HG02678 (cell line): Measurements from ENCODE around the gene SMAD6.
"Not testable (repeated sequence)": the region's sequence is repeated elsewhere in the genome, so short reads cannot be mapped to it uniquely, and the experiment has no call there.

Experiments used
- ATAC-seq: cut with Tn5 transposase; IDR thresholded peaks from one replicate; pipeline ENCODE4 v1.9.1; 2021; ENCODE audit warnings: mild to moderate bottlenecking, moderate library complexity; ENCODE audit not compliant: unreplicated experiment

SMAD6 gene

DNA sequence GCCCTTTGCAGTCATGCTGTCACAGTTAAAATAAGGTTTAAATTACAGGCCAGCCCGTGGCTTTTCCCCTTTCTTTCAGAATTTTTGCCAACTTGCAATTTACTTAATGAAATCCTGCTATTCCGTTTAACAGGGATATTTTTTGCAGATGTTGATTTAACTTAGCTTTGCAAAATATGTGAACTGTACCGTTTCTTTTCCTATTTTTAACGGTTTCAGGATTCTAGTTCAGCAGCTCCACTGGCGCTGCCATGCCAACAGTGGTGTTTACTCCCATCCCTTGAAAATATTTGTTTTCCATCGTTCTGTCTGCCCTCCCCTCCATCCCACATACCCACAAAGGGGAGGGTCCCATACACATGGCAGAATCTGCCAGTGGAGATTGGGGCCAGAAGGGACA lies 54.3 kb downstream of the SMAD6 start:
- ATAC-seq, result no peak

DNA sequence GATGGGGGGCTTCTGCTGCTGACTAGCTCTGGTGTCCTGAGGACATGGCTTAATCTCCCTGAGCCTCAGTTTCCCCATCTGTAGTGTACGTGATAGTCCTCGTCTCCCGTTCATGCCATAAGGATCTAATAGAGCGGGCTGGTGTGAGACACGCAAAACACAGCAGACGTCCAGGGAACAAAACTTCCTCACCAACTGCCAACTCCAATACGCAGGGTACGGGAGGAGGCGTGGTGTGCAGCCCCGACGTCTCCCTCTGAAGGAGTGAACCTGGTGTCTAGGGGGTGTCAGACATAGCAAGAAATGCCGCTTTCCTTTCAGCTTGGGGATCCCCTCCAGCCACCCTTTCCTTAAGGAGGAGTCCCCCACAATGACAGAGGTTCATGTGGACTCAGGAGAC lies 55.0 kb downstream of the SMAD6 start:
- no peak for ATAC-seq

DNA sequence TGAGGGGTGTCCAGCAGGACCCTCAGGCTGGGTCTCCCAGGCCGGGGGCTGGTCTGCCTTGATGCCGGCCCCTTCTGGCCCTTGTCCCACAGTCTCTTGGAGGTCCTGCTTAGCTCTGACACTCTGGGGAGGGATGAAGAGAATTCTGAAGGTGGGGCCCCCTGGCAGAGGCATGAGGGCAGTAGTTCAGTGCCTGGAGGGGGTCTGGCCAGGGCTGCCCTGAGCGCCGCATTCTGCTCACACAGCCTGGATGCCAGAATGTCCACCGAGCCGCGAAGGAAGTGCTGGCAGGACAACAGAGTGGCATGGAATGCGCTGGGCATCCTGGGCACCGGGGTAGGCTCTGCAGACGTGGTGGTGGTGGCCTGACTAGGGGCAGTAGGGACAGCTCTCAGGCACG lies 55.5 kb downstream of the SMAD6 start:
- no peak for ATAC-seq

DNA sequence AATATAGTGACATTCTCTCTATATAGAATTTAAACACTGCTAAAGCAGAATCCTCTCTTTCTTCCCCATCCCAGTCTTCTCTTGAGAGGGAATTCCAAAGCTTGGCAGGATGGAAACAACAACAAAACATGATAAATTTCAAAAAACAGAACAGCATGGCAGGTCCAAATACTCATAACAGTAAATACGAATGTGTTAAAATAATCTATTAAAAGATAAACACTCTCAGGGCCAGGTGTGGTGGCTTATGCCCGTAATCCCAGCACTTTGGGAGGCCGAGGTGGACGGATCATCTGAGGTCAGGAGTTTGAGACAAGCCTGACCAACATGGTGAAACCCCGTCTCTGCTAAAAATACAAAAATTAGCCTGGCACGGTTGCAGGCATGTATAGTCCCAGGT lies 56.2 kb downstream of the SMAD6 start:
- ATAC-seq, result not testable (repeated sequence)

DNA sequence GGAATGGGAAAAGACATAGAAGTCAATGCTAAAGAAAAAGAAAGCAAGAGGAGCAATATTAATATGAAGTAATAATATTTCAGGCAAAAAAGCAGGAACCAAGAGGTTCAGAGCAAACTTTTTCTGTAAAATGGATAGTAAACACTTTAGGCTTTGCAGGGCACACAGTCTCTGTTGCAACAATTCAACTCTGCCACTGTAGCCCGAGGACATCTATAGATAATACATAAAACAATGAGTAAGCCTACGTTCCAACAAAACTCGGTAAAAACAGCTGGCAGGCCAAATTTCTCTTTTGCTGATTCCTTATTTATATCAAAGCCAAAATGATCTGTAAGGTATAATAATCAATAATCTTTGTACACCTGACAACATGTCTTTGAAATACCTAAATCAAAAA lies 56.8 kb downstream of the SMAD6 start:
- no peak for ATAC-seq

DNA sequence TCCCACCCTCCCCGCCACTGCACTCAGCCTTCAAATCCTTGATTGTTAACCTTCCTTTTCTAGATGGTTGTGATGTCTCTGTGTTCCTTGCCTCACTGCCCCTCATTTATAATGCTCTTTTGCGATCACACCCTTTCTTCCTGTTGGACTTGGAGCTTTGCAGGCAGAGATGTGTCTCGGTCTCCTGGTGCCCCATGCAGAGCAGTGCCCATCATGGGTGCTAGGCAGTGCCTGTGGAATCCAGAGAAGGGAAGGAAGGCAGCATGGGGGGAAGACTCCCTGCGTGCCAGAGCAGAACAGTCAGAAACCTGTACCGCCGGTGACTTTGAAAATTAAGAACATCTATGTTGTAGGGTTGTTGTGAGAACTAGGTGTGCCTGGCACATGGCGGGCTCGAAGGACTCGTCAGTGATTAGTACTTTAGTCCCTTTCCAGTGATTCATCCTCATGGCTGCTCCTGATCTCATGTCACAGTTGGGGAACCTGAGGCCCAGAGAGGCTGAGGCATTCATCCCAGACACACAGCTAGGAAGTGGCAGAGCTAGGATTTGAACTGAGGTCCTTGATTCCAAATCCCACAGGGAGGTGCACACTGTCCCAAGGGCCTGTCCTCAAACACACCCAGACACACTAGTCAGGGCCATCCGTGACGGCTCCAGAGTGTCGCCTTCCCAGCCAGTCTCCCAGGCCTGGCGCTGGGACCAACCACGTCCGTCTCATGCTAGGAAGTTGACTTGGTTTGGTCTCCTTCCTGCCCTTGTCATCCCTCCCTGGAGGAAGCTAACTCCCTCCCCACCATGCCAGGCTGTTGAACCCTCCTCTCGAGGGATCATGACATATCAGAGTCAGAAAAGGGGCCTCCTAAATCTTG lies 58.3 kb downstream of the SMAD6 start:
- ATAC-seq, result no peak

DNA sequence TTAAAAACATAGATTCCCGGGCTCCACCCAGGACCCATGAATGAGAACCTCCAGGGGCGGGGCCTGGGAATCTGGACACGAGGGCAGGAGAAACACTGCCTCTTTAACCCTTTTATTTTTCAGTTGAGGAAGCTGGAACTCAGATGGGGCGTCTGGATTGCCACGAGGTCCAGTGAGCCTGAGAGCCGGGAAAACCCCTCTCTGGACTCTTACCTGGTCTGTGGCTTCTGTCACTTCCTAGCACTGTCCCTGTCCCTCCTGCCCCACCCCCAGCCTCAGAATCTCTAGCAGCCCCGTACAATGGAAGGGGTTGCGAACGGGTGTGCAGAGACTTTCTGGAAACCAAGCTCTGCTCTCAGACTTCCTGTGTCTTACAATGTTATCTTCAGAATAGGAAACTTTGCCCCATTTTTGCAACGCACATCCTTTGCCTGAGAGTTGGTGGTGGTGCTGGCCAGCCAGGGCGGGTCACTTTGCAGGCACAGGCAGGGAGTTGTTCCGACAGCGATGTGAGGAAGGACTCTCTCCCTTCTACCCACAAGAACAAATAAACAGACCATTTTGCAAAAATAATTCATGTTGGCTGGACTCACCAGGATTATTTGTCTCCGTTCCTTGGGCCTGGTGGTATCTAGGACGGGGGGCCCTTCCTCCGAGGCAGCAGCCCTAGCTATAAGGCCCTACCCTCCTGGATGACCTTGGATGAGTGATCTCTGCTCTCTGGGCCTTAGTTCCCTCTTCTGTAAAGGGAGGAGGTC lies 59.1 kb downstream of the SMAD6 start:
- ATAC-seq, result no peak

DNA sequence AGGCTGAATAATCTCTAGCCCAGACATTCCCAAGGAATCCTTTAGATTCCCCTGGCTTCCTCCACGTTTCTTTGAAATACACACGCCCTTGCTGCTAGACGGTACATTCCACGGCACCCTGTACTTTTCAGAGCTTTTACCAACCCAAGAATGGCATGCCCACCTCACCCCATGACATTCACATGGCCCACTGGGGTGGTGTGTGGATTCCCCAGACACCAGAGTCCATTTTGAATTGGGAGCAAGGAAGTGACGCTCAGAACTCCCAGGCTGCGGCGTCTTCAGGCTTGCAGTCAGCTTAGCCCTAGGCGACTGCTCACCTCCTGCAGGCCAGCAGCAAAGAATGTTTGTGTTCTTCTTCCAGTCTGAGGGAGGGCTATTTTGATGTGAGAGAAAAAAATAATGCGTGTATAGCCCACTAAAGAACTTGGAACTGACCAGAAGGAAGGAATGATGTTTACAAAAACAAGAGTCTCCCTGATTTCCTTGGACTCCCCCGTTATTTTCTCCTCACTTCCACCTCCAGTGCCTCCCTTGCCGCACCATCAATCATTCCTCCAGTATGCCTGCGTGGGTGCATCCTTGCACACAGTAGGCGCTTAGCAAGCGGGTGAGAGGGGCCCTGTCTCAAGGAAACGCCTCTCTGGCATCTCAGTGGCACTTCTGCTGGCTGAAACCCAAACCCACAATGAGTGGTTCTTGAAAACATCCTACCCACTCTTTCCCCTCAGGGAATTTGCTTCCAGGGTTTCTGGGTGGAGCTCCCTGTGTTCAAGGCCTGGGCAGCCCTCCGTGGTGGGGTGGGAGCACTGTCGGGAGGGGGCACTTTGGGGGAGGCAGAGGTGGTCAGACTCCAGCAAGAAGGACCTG lies 59.9 kb downstream of the SMAD6 start:
- no peak for ATAC-seq

DNA sequence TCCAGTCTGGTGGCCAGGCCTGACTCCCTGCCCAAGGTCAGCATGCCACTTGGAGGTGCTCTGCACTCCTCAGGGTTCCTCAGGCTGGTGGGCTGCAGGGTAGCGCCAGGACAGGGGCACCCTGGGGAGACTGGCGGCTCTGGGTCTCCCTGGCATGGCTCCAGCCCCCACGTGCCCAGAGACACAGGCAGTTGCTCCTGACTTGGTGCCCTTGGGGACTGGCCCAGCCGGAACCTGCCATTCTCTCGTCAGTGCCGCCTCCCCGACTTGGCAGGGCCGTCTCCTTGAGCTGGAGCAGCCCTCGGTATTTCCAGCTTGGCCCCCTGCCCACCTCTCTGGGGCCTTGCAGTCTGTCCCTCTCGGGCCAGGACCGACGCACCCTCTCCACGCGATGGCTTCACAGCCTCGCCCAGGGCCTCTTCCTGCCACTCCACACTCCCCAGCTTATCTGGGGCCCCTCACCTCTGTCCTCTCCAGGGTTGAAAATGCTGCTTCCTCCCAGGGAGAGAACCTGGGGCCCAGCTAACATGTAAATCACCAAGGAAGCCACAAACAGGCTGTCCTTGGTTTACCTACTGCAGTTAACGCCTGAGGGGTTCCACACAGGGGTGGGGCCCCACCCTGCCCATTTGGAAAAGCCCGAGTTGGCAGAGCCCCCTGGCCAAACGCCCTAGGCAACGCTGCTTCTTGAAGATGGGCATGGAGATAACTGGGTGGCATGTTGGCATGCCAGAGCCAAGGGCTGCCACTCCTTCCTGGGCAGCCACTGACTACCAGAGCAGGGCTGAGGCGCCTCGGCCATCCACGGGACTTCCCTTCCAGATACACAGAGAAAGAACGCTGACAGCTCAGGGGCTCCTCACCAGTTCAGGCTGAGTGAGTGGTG lies 61.4 kb downstream of the SMAD6 start:
- ATAC-seq, result no peak

DNA sequence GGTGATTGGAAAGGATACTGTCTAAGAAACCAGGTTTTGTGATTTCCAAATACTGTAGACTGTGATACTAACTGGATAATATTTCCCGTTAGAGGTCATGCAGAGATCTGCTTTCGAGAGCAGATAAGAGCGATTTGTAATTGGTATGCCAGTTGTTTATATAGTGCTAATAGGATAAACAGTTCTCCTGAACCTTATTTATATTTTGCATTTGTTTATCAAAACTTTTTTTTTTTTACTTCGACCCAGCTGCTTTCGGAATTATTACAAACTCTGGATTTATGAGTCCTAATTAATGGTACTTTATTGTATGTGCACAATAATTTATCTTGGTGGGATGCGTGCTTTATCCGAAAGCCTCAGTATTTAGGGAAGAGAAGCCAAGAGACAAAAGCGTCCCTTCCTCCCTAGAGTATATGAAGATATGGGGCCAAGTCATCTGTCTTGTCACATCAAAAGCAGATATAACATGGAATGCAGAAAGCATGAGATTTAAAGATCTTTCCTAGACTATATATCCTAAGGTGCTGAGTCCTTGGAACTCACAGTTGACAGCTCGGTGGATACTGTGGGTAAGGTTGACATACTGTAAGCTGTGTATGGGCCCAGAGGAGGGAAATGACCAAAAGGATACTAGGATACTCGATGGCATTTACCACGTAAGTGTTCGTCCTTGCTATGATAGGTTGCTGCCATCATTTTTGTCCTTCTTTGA lies 62.2 kb downstream of the SMAD6 start:
- no peak for ATAC-seq

DNA sequence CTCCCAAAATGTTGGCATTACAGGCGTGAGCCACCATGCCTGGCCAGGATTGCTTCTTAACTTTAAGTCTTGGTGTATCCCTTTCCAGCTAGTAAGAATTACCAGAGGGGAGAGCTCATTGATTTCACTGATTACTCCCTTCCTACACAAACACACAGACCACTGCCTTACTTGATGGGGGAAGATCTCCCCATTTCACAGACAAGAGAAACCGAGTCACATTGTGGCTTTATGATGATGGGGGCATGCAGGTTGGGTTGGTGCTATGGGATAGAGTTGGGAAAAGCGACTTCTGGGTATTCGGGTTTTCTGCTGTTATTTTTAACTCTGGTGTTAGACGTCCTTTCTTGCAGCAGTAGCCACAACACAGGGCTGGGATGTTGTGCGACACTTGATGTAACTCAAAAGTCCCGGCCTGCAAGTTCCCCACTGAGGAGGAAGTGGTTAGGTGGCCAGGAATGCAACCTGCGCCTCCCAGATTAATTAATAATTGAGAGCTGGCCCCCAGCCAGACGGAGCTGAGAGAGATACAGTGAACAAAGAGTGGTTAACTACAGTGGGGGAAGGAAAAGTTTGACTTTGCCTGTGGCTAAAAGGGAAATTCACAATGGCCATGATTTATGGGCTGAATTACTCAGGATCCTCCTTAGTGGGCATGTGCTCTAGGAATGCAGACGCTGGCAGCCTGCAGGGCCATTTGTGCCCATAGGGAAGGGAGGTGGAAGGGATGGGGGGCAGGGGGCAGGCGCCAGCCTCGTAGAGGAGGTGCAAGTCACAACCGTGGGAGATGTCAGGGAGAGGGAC lies 63.6 kb downstream of the SMAD6 start:
- peak; percentile 69 for ATAC-seq

DNA sequence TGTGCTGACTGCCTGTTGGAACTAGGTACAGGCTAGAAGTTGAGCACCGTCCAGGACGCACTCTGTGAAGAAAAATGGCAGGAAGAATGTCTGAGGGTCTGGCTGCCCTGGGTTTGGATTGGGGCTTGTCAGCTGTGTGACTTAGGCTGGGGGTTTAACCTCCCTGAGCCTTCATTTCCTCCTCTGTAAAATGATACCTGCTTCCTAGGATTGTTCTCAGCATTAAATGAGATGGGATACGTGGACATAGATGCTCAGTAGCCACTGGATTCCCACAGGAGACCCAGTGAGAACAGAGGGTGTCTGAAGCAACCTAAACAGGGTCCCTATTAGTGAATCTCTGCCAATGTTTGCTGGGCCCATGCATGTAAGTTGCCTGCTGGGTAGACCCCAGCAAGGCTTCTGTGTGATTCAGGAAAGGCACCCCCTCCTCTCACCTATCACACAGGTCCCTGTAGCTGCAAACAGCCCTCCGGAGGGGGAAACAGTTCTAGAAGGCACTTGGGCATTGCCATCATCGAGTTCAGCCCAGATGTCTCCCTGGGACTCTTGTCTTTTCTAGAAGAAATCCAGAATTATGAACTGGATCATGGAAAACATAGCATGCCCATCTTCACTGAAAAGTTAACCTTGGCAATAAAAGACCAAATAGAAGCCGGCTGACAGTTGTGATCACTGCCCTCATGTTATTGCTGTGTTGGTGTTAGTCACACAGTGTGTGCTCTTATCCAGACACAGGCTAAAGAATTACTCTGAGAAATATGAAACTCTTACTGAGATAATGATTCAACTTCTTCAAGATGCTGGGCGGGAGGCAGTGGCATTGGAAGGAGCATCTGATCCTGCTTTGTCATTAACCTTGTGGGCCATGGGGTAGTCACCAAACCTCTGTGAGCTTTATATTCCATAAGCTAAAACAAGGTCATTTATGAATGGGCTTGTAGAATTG lies 64.5 kb downstream of the SMAD6 start:
- ATAC-seq, result no peak

DNA sequence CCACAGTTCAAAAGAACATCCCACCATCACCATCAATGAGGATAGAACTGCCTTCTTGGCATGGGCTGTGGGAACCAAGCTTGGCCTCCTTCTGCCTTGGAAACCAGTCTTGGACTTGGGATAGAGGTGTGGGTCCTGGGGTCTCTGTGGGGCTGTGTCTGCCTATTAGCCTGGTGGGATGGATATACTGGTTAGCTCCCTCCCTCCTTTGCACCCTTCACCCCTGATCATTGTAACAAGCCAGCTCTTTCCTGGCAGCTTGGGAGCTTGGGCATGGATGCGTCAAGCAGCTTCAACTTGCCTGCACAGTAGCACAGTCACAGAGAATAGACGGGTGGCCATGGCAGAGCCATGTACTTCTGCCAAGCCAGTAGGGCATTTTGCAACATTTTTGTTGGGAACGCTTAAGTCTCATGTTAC lies 65.2 kb downstream of the SMAD6 start:
- ATAC-seq, result no peak

DNA sequence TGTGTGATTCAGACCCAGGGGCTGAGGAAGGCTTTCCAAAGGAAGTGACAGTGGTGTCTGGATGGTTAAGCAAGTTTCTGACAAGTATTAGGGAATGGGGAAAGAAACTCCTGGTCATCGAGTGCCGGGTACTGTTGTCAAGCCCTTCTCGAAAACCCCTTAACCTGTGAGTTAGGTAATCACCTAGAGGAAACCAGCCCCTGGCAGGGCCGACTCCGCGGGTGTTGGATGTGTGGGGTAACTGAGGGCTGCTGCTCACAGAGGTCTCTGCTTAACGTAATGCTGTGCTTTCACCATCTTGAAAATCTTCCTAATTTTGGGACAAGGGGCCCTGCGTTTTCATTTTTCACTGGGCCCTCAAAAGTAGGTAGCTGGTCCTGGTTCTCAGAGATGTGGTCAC lies 67.0 kb downstream of the SMAD6 start:
- ATAC-seq, result no peak

DNA sequence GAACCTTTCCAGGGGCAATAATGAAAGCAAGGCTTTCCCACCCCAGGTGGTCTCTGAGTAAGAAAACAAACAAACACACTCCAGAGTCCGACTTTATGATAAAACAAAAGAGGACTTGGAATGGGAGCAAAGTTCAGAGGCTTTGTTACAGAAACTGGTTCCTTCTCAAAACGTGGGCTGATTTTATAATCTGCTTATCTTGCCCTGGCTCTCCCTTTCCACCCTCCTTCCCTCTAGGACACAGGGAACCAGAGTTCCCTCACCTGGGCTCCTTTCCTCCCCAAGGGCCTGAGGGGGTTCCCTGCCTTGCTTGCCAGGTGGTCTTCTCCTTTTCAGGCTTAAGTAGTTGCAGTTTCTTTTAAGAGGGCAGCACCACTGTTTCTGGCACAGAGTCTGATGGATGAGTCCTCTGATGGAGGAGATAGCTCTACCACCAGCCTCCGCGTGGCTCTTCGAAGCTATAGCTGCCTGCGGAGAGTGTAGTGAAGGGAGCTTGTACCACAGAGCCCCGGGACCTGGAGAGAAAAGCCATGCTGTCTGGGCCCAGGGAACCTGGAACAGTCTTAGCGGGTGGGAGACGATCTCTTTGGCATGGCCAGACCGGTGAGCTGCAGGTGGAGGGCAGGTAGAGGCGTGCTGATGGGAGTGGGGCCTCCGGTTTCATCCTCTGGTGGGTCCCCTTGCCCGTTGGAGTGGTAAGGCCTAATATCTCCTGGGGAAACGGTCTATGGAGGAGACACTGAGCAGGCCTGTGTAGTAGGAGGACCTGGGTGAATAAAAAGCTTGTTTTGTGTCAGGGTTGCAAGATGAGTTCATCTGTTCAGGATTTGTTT lies 68.7 kb downstream of the SMAD6 start:
- no peak for ATAC-seq

DNA sequence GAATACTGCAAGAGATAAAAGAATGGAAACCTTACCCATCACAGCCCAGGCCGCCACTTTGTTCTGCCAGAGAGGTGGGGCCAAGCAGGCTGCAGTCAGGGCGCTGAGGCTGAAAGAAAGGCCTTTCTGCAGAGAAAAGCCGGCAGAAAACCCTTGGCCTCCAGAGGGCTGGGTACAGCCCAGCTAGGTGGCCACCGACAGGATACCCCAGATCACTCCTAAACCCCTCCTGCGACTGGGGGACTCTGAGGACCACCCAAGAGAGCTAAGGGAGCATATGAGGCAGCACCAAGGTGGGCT lies 69.3 kb downstream of the SMAD6 start:
- ATAC-seq, result no peak

DNA sequence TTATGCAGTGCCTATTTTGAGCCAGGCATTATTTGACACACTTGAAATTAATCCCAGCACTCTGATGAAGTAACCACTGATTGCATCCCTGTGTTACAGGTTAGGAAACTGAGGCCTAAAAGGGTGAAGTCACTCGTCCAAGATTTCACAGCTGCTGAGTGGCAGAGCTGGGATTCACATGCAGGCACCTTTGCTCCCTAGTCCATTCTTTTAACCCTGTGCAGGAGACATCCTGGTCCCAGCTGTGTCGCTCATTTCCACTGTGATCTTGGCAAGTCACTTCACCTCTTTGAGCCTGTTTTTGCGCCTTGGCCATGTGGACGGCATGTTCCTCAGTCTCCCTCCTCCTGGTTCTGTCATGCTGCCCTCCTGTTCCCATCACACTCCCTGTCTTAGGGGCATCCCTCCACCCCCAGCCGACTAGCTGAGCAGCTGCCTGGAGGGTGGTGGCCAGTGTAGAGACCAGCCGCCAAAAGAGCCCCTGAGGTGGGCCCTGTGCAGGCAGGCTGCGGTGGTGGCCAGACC lies 70.6 kb downstream of the SMAD6 start:
- no peak for ATAC-seq
